GM12878 (cell line): ENCODE measurements around the gene VMAC. TPM values are rescaled to one million over a fixed set of nuclear protein-coding genes. Genes with fewer than 3 reads are reported as not detected.
"Not testable (repeated sequence)": the region's sequence is repeated elsewhere in the genome, so short reads cannot be mapped to it uniquely, and the experiment has no call there.

Source experiments
- ATAC-seq: fragments of 200-7000 bp; cut with Tn5 transposase; 3 replicates; pipeline ENCODE4 v1.9.1; 2020; ENCODE audit warnings: mild to moderate bottlenecking, moderate library complexity
- BruUV-seq: library from RNA; stranded (reverse); fragments of 400-500 nt; replicated peaks from 2 replicates; lab custom pipeline; 2021; lab: Mats Ljungman, UMichigan
- CTCF ChIA-PET: fragments of 300-600 bp; sonication (Branson Sonifier 250); formaldehyde crosslinking; extraction: SDS; loops from one replicate; lab custom pipeline; 2021; ENCODE audit warnings: inconsistent platforms; lab: Yijun Ruan, JAX
- POLR2A ChIA-PET: fragments of 350-600 bp; formaldehyde crosslinking; extraction: SDS; loops from one replicate; lab custom pipeline; 2021; ENCODE audit warnings: inconsistent platforms; lab: Charles Lee
- RAD21 ChIA-PET: fragments of 300-600 bp; sonication (Branson Sonifier 250); formaldehyde crosslinking; loops from one replicate; lab custom pipeline; 2023; ENCODE audit warnings: antibody characterized with exemption; ENCODE audit not compliant: unreplicated experiment; lab: Charles Lee
- SMC1A ChIA-PET: fragments of 300-600 bp; sonication (Branson Sonifier 250); formaldehyde crosslinking; loops from one replicate; lab custom pipeline; 2023; ENCODE audit not compliant: unreplicated experiment, uncharacterized antibody; lab: Charles Lee
- DNase-seq: peaks from one replicate; pipeline ENCODE4 v3.0.0-alpha.2; 2011; ENCODE audit warnings: low read depth, low spot score
- FAIRE-seq: peaks from 3 replicates; lab custom pipeline; 2011; peaks lifted over from hg19 to GRCh38; lab: Jason Lieb, UNC
- H2AFZ ChIP-seq: 2 replicates; pipeline ENCODE4 v1.6.0; 2011; ENCODE audit warnings: low read depth, low read length, control low read depth; ENCODE audit not compliant: control insufficient read depth
- H3K27ac ChIP-seq: 2 replicates; pipeline ENCODE4 v1.5.1; 2011; ENCODE audit warnings: control low read depth; ENCODE audit not compliant: control insufficient read depth, insufficient read depth
- H3K27me3 ChIP-seq, 2 experiments: replicated peaks in 1 of 2; 2 replicates each; pipeline versions ENCODE4 v1.6.0 to v1.6.1; 2011; ENCODE audit warnings: low read length in 1 of 2; ENCODE audit not compliant: control insufficient read depth in 2 of 2, insufficient read depth in 2 of 2
- H3K36me3 ChIP-seq, 2 experiments: 2 replicates each; pipeline ENCODE4 v1.5.1; 2011; ENCODE audit warnings: low read length in 1 of 2; ENCODE audit not compliant: control insufficient read depth in 2 of 2, insufficient read depth in 2 of 2
- H3K4me1 ChIP-seq: 2 replicates; pipeline ENCODE4 v1.6.1; 2011; ENCODE audit warnings: mild to moderate bottlenecking, low read length, moderate library complexity, mixed read lengths; ENCODE audit not compliant: control insufficient read depth, insufficient read depth
- H3K4me2 ChIP-seq: 2 replicates; pipeline ENCODE4 v1.6.0; 2011; ENCODE audit warnings: control low read depth; ENCODE audit not compliant: control insufficient read depth, insufficient read depth
- H3K4me3 ChIP-seq: fragments of 200-600 bp; sonication (generic); 2 replicates; pipeline ENCODE4 v1.5.1; 2016
- H3K79me2 ChIP-seq: 2 replicates; pipeline ENCODE4 v1.6.0; 2011; ENCODE audit warnings: low read length; ENCODE audit not compliant: control insufficient read depth, insufficient read depth
- H3K9ac ChIP-seq: 2 replicates; pipeline ENCODE4 v1.8.0; 2011; ENCODE audit warnings: low read length, control low read depth, mixed read lengths; ENCODE audit not compliant: control insufficient read depth, insufficient read depth
- H3K9me3 ChIP-seq: replicated peaks from 3 replicates; pipeline ENCODE4 v1.5.1; 2011; ENCODE audit warnings: mild to moderate bottlenecking, low read length; ENCODE audit not compliant: control insufficient read depth, insufficient read depth
- H4K20me1 ChIP-seq: 2 replicates; pipeline ENCODE4 v1.6.0; 2011; ENCODE audit not compliant: control insufficient read depth, insufficient read depth
- CBFB ChIP-seq: IDR thresholded peaks from 2 replicates; pipeline ENCODE4 v1.6.1; 2016; ENCODE audit warnings: antibody characterized with exemption, low read depth
- FOXM1 ChIP-seq: IDR thresholded peaks from 2 replicates; pipeline ENCODE4 v1.6.1; 2012; ENCODE audit warnings: low read depth, mild to moderate bottlenecking, inconsistent platforms, low read length, moderate library complexity
- HSF1 ChIP-seq: fragments of 150-350 bp; IDR thresholded peaks from 2 replicates; pipeline ENCODE4 v1.6.1; 2014; ENCODE audit warnings: mild to moderate bottlenecking, low read depth, low read length
- NFXL1 ChIP-seq: fragments of 450-650 bp; IDR thresholded peaks from 2 replicates; pipeline ENCODE4 v1.6.1; 2017; ENCODE audit warnings: antibody characterized with exemption, mild to moderate bottlenecking, borderline replicate concordance
- SMAD5 ChIP-seq: IDR thresholded peaks from 2 replicates; pipeline ENCODE4 v1.6.1; 2016; ENCODE audit warnings: antibody characterized with exemption, low read depth
- TARDBP ChIP-seq: IDR thresholded peaks from 2 replicates; pipeline ENCODE4 v1.6.1; 2016; ENCODE audit warnings: borderline replicate concordance
- WGBS: methylation state at CpG from one replicate; pipeline ENCODE4 v1.1.6; 2016; ENCODE audit warnings: low lambda C conversion rate; ENCODE audit not compliant: insufficient replicate concordance, insufficient coverage; ENCODE audit errors: missing lambda C conversion rate; 5-methylcytosine and 5-hydroxymethylcytosine counted together
- in situ Hi-C: fragments of 300-500 bp; cut with MboI; formaldehyde crosslinking; loops from 9 replicates; pipeline ENCODE4 v1.14.3; 2018; ENCODE audit warnings: mixed read lengths
- intact Hi-C: fragments of 100-400 bp; cut with micrococcal nuclease; formaldehyde crosslinking; loops from one replicate; pipeline ENCODE4 v1.14.2; 2022; ENCODE audit not compliant: unreplicated experiment
- polyA plus RNA-seq, 11 experiments: library from polyadenylated mRNA; depleted of rRNA in 4 of 11; unstranded in 6 of 11; stranded (reverse) in 5 of 11; fragments of >200 nt; fragmentation: Nextera tagmentation in 4 of 11; fragmentation: Illumina TruSeq in 1 of 11; extraction: Ambion mirVana in 4 of 11; extraction: Trizol in 1 of 11; gene quantifications; 1 replicate in 1 of 11; 2 replicates in 10 of 11; pipeline versions ENCODE4 v1.2.1 to v1.2.3, GENCODE V29; 2011 to 2016; ENCODE audit warnings: inconsistent platforms in 2 of 11, missing spikeins in 2 of 11, low read depth in 1 of 11
- total RNA-seq, 4 experiments: library from RNA; depleted of rRNA in 3 of 4; stranded (reverse); fragments of >200 nt in 3 of 4; fragmentation: Illumina TruSeq in 1 of 4; extraction: Trizol in 1 of 4; gene quantifications; 2 replicates each; pipeline versions ENCODE4 v1.2.1 to v1.2.3, GENCODE V29; 2013 to 2021

VMAC gene
- total and polyA plus RNA-seq, 10 of the 15 experiments (the other 5 are each of a cell fraction or from before 2014, with no cell fraction given) = 0.18 to 6.8 (median 1.8) TPM

- TF ChIP-seq NFXL1 (no peak), FOXM1 (no peak)
Measured at GRCh38 chr19:5870986-5871394, 33.7 kb upstream of the VMAC start (continued).

GRCh38 chr19:5873617-5874199, 31.0 kb upstream of the VMAC start:
- TF ChIP-seq HSF1 (no peak), CBFB (no peak), TARDBP (no peak), SMAD5 (no peak)
- Histone ChIP-seq H3K9ac (no peak overlapping the region), H4K20me1 (no peaks in the 10 kb centered on the region), H3K9me3 (no peaks in the 10 kb centered on the region), H3K79me2 (no peaks in the 10 kb centered on the region), H3K4me2 (no peak overlapping the region), H3K27ac (no peak overlapping the region), H3K27me3 (no peaks in the 10 kb centered on the region), H2AFZ (no peak overlapping the region), H3K36me3 (no peaks in the 10 kb centered on the region), H3K4me3 (no peak overlapping the region), H3K4me1 (no peaks in the 10 kb centered on the region)
- BruUV-seq = no TSS peak
- ATAC-seq (no peak), DNase-seq (no peak), FAIRE-seq (no peak)
- ChIA-PET SMC1A (no interaction called here), CTCF (no interaction called here), POLR2A (no interaction called here), RAD21 (no interaction called here)
- WGBS = 47% methylated on average over 12 of the region's 12 CpGs
- intact Hi-C loops = no loop called here
- in situ Hi-C loops = no loop called here

- in situ Hi-C loops, intact Hi-C loops, H4K20me1 ChIP-seq, POLR2A ChIA-PET, BruUV-seq, H3K4me2 ChIP-seq, RAD21 ChIA-PET, H3K4me3 ChIP-seq, H3K9me3 ChIP-seq, H2AFZ ChIP-seq, CTCF ChIA-PET, H3K27ac ChIP-seq, DNase-seq, H3K36me3 ChIP-seq, ATAC-seq, H3K4me1 ChIP-seq, H3K79me2 ChIP-seq, H3K27me3 ChIP-seq, H3K9ac ChIP-seq, SMC1A ChIA-PET, FAIRE-seq: not testable (repeated sequence)
- 38% methylated on average over 7 of the region's 7 CpGs for WGBS
Measured at GRCh38 chr19:5874496-5874895, 30.2 kb upstream of the VMAC start.
